K562 (cell line): ENCODE data around the gene CACNA2D2. TPM values are rescaled to one million over a fixed set of nuclear protein-coding genes. Genes with fewer than 3 reads are reported as not detected.

Experiments used
- ATAC-seq: fragments of 200-7000 bp; cut with Tn5 transposase; 3 replicates; pipeline ENCODE4 v1.9.1; 2020; ENCODE audit warnings: moderate library complexity
- BruUV-seq: library from RNA; stranded (reverse); fragments of 400-500 nt; replicated peaks from 2 replicates; lab custom pipeline; 2021; lab: Mats Ljungman, UMichigan
- CTCF ChIA-PET: fragments of 300-600 bp; formaldehyde crosslinking; extraction: SDS; loops from one replicate; lab custom pipeline; 2021; ENCODE audit warnings: low intra/inter-chr PET ratio; lab: Yijun Ruan, JAX
- POLR2A ChIA-PET: fragments of 300-600, 350-650 bp; sonication (Branson Sonifier 250); formaldehyde crosslinking; extraction: SDS; loops from one replicate; lab custom pipeline; 2021; ENCODE audit warnings: antibody characterized with exemption, inconsistent platforms; lab: Yijun Ruan, JAX
- DNase-seq, 4 experiments: peaks; one replicate each; pipeline versions ENCODE4 v3.0.0 to v3.0.0-alpha.2; 2011 to 2018; ENCODE audit warnings: low spot score in 3 of 4, mixed read lengths in 3 of 4; ENCODE audit errors: extremely low read depth in 1 of 4
- FAIRE-seq: peaks from 2 replicates; lab custom pipeline; 2011; peaks lifted over from hg19 to GRCh38; lab: Jason Lieb, UNC
- H2AFZ ChIP-seq: 2 replicates; pipeline ENCODE4 v1.6.0; 2011; ENCODE audit warnings: low read depth, low read length, control low read depth, inconsistent platforms
- H3K27ac ChIP-seq: fragments of 200-600 bp; 3 replicates; pipeline ENCODE4 v1.8.0; 2011; ENCODE audit warnings: low read depth, mild to moderate bottlenecking, control low read depth, inconsistent platforms, low read length, moderate library complexity, mixed read lengths; ENCODE audit errors: extremely low read depth
- H3K27me3 ChIP-seq, 2 experiments: fragments of 300-600 bp in 1 of 2; 2 replicates in 1 of 2; 3 replicates in 1 of 2; pipeline versions ENCODE4 v1.6.0 to v1.8.0; 2011; ENCODE audit warnings: inconsistent platforms in 2 of 2, low read length in 2 of 2, mild to moderate bottlenecking in 1 of 2, mixed read lengths in 1 of 2, moderate library complexity in 1 of 2; ENCODE audit not compliant: control insufficient read depth in 2 of 2, insufficient read depth in 2 of 2
- H3K36me3 ChIP-seq: fragments of 300-600 bp; 3 replicates; pipeline ENCODE4 v1.8.0; 2011; ENCODE audit warnings: mild to moderate bottlenecking, low read length, inconsistent platforms; ENCODE audit not compliant: control insufficient read depth, insufficient read depth
- H3K4me1 ChIP-seq, 2 experiments: fragments of 200-600 bp in 1 of 2; replicated peaks in 1 of 2; 2 replicates in 1 of 2; 3 replicates in 1 of 2; pipeline versions ENCODE4 v1.5.1 to v1.8.0; 2011; ENCODE audit warnings: inconsistent platforms in 2 of 2, low read length in 2 of 2, mild to moderate bottlenecking in 1 of 2, mixed read lengths in 1 of 2, moderate library complexity in 1 of 2; ENCODE audit not compliant: control insufficient read depth in 2 of 2, insufficient read depth in 2 of 2
- H3K4me2 ChIP-seq: 2 replicates; pipeline ENCODE4 v1.6.1; 2011; ENCODE audit warnings: low read length, control low read depth, inconsistent platforms, mixed read lengths; ENCODE audit not compliant: insufficient read depth
- H3K4me3 ChIP-seq: fragments of 200-600 bp; sonication (generic), shearing (Covaris generic); 2 replicates; pipeline ENCODE4 v1.5.1; 2016; ENCODE audit warnings: control low read depth, inconsistent platforms
- H3K79me2 ChIP-seq: fragments of 200-600 bp; 3 replicates; pipeline ENCODE4 v1.8.0; 2011; ENCODE audit warnings: low read length, inconsistent platforms; ENCODE audit not compliant: control insufficient read depth, insufficient read depth
- H3K9ac ChIP-seq, 2 experiments: 2 replicates each; pipeline versions ENCODE4 v1.6.0 to v1.6.1; 2011; ENCODE audit warnings: low read depth in 2 of 2, low read length in 2 of 2, control low read depth in 1 of 2, inconsistent platforms in 1 of 2, mild to moderate bottlenecking in 1 of 2, mixed read lengths in 1 of 2; ENCODE audit not compliant: insufficient read depth in 1 of 2
- H3K9me1 ChIP-seq: one replicate; pipeline ENCODE4 v1.6.0; 2011; ENCODE audit warnings: inconsistent platforms, mild to moderate bottlenecking, low read length, moderate library complexity; ENCODE audit not compliant: control insufficient read depth, insufficient read depth
- H3K9me3 ChIP-seq: replicated peaks from 2 replicates; pipeline ENCODE4 v1.5.1; 2011; ENCODE audit warnings: low read depth, low read length, inconsistent platforms; ENCODE audit not compliant: control insufficient read depth, insufficient read depth
- H4K20me1 ChIP-seq: replicated peaks from 2 replicates; pipeline ENCODE4 v1.6.1; 2011; ENCODE audit warnings: low read length, inconsistent platforms, mixed read lengths; ENCODE audit not compliant: control insufficient read depth, insufficient read depth
- ARNT ChIP-seq, 2 experiments: fragments of 450-650 bp; IDR thresholded peaks; 2 replicates each; pipeline ENCODE4 v1.6.1; 2016; ENCODE audit warnings: mild to moderate bottlenecking in 1 of 2
- GTF2E2 ChIP-seq: fragments of 200-800 bp; sonication (Bioruptor generic); IDR thresholded peaks from 2 replicates; pipeline ENCODE4 v1.6.1; 2016; ENCODE audit warnings: missing genetic modification characterization, missing compliant biosample characterization
- ILK ChIP-seq: fragments of 450-650 bp; IDR thresholded peaks from 2 replicates; pipeline ENCODE4 v1.6.1; 2016; ENCODE audit warnings: missing genetic modification characterization, low read depth, mild to moderate bottlenecking, missing compliant biosample characterization, moderate library complexity, borderline replicate concordance
- OTX1 ChIP-seq: fragments of 450-650 bp; formaldehyde crosslinking; IDR thresholded peaks from 2 replicates; pipeline ENCODE4 v1.4.0; 2022; ENCODE audit warnings: mild to moderate bottlenecking
- POLR3G ChIP-seq: IDR thresholded peaks from 2 replicates; pipeline ENCODE4 v1.6.1; 2011; ENCODE audit not compliant: insufficient read length, insufficient replicate concordance; ENCODE audit errors: extremely low read depth
- RNF219 ChIP-seq: fragments of 250-450 bp; sonication (Bioruptor Pico); IDR thresholded peaks from 2 replicates; pipeline ENCODE4 v1.5.0; 2022; ENCODE audit warnings: mild to moderate bottlenecking
- SIN3A ChIP-seq, 2 experiments: fragments of 150-350 bp in 1 of 2; IDR thresholded peaks; 2 replicates each; pipeline ENCODE4 v1.6.1; 2011 to 2016; ENCODE audit warnings: borderline replicate concordance in 2 of 2, low read depth in 2 of 2, low read length in 2 of 2, mild to moderate bottlenecking in 2 of 2, moderate library complexity in 2 of 2; ENCODE audit not compliant: control insufficient read depth in 1 of 2
- SP1 ChIP-seq: sonication (generic); formaldehyde crosslinking; IDR thresholded peaks from 2 replicates; pipeline ENCODE4 v1.8.1; 2022; ENCODE audit warnings: mild to moderate bottlenecking, missing genetic modification reagents
- TOE1 ChIP-seq, 2 experiments: fragments of 450-650 bp in 1 of 2; sonication (generic) in 1 of 2; formaldehyde crosslinking in 1 of 2; IDR thresholded peaks; 2 replicates each; pipeline versions ENCODE4 v1.7.1 to v1.8.0; 2016 to 2022; ENCODE audit warnings: borderline replicate concordance in 2 of 2, mild to moderate bottlenecking in 2 of 2, antibody characterized with exemption in 1 of 2, inconsistent platforms in 1 of 2, low read depth in 1 of 2, missing genetic modification reagents in 1 of 2, moderate library complexity in 1 of 2
- TSC22D4 ChIP-seq: fragments of 450-650 bp; IDR thresholded peaks from 2 replicates; pipeline ENCODE4 v1.6.1; 2016; ENCODE audit warnings: missing genetic modification characterization, missing biosample characterization, control low read depth
- ZBTB7A ChIP-seq: IDR thresholded peaks from 2 replicates; pipeline ENCODE4 v1.6.1; 2011; ENCODE audit warnings: low read depth, mild to moderate bottlenecking, low read length, moderate library complexity, borderline replicate concordance; ENCODE audit not compliant: control insufficient read depth
- ZNF184 ChIP-seq: sonication (generic); formaldehyde crosslinking; IDR thresholded peaks from 2 replicates; pipeline ENCODE4 v1.5.0; 2020; ENCODE audit warnings: missing genetic modification reagents
- ZNF253 ChIP-seq: fragments of 250-450 bp; sonication (Bioruptor Pico); conservative IDR thresholded peaks from 2 replicates; pipeline ENCODE4 v1.6.1; 2021; ENCODE audit warnings: mild to moderate bottlenecking
- ZNF584 ChIP-seq: fragments of 200-800 bp; sonication (Bioruptor generic); IDR thresholded peaks from 2 replicates; pipeline ENCODE4 v1.6.1; 2016; ENCODE audit warnings: low read depth, mild to moderate bottlenecking, missing genetic modification characterization, missing compliant biosample characterization
- WGBS: fragments of 100-300 bp; shearing (Covaris generic); methylation state at CpG from one replicate; pipeline ENCODE4 v1.1.6; 2016; ENCODE audit warnings: low coverage, mixed read lengths; ENCODE audit not compliant: insufficient coverage; ENCODE audit errors: missing lambda C conversion rate; 5-methylcytosine and 5-hydroxymethylcytosine counted together
- in situ Hi-C: fragments of 300-500 bp; cut with MboI; formaldehyde crosslinking; loops from 4 replicates; pipeline ENCODE4 v1.15.0; 2018; ENCODE audit warnings: inconsistent platforms, mixed read lengths
- intact Hi-C: fragments of 100-400 bp; cut with micrococcal nuclease; formaldehyde crosslinking; loops from 2 replicates; pipeline ENCODE4 v1.14.2; 2022
- polyA plus RNA-seq, 8 experiments: library from polyadenylated mRNA; depleted of rRNA in 4 of 8; stranded (reverse) in 5 of 8; unstranded in 3 of 8; fragments of >200 nt; fragmentation: Nextera tagmentation in 2 of 8; fragmentation: Illumina TruSeq in 1 of 8; extraction: Ambion mirVana in 2 of 8; extraction: Trizol in 1 of 8; gene quantifications; 2 replicates each; pipeline versions ENCODE4 v1.2.1 to v1.2.3, GENCODE V29; 2011 to 2014; ENCODE audit warnings: inconsistent platforms in 1 of 8, missing spikeins in 1 of 8
- total RNA-seq, 7 experiments: library from RNA; depleted of rRNA in 6 of 7; stranded (reverse); fragments of >200 nt in 6 of 7; fragmentation: Illumina TruSeq in 2 of 7; extraction: Trizol in 2 of 7; gene quantifications; 2 replicates each; pipeline versions ENCODE4 v1.2.1 to v1.2.3, GENCODE V29; 2011 to 2021; ENCODE audit warnings: low replicate concordance in 1 of 7
- TF ChIP-seq, protein P1 (sequence below): sonication (generic); formaldehyde crosslinking; IDR thresholded peaks from 2 replicates; pipeline ENCODE4 v1.8.0; 2022; ENCODE audit warnings: missing genetic modification reagents, mild to moderate bottlenecking, borderline replicate concordance
- TF ChIP-seq, protein P2 (sequence below): fragments of 450-650 bp; IDR thresholded peaks from 2 replicates; pipeline ENCODE4 v1.6.1; 2016; ENCODE audit warnings: antibody characterized with exemption

The CACNA2D2 gene
- total and polyA plus RNA-seq, 9 of the 15 experiments (the other 6 are each of a cell fraction or from before 2014, with no cell fraction given) = 0.11 to 0.58 (median 0.36) TPM; not detected in 2

- Histone ChIP-seq H3K9me3 (no peaks in the 10 kb centered on the region), H3K4me3 (no peak overlapping the region), H3K9me1 (peaks cover 4% of the 10 kb centered on the region), H4K20me1 (peaks cover 18% of the 10 kb centered on the region), H3K9ac (peak overlapping the region in 1 of 2 experiments; percentile 24; a peak in 2 of 4 replicates), H3K79me2 (peaks cover 71% of the 10 kb centered on the region), H3K4me2 (peak overlapping the region; percentile 1; the same call in 1 of the 2 replicates), H2AFZ (no peak overlapping the region), H3K36me3 (peaks cover 67% of the 10 kb centered on the region; the same call in 2 of the 3 replicates), H3K4me1 (peaks cover 24 to 32% of the 10 kb centered on the region in 2 experiments; a peak in 4 of 5 replicates), H3K27me3 (no peaks in the 10 kb centered on the region), H3K27ac (peak overlapping the region; percentile 49; the same call in 1 of the 3 replicates)
- intact Hi-C loops (no loop called here), in situ Hi-C loops (no loop called here)
- ATAC-seq (no peak), FAIRE-seq (no peak), DNase-seq (no peak)
- ChIA-PET POLR2A (interaction anchor here (0.6 to 1.7 kb wide), 5 partner anchors 15 to 99 kb away, joined by 3 to 4 read pairs (median 3); no protein-coding TSS in a partner anchor), CTCF (no interaction called here)
- 72% methylated on average over 5 of the region's 5 CpGs for WGBS
- no TSS peak for BruUV-seq
- TF ChIP-seq ZBTB7A = no peak
- TF ChIP-seq ZNF184 (CRISPR knock-in tag) = no peak
- no peak for TF ChIP-seq SP1 (CRISPR knock-in tag)
- TF ChIP-seq ZNF584 (CRISPR knock-in tag) = no peak
- no peak for TF ChIP-seq TSC22D4
- TF ChIP-seq ZNF253 (CRISPR knock-in tag) = no peak
- TF ChIP-seq GTF2E2 = no peak
- TF ChIP-seq ILK (tag) = no peak
- no peak for TF ChIP-seq ARNT (IDR thresholded peaks at IDR 0.05)
- TF ChIP-seq RNF219 (CRISPR knock-in tag) = no peak
- TF ChIP-seq, protein P1, sequence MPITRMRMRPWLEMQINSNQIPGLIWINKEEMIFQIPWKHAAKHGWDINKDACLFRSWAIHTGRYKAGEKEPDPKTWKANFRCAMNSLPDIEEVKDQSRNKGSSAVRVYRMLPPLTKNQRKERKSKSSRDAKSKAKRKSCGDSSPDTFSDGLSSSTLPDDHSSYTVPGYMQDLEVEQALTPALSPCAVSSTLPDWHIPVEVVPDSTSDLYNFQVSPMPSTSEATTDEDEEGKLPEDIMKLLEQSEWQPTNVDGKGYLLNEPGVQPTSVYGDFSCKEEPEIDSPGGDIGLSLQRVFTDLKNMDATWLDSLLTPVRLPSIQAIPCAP = no peak
- no peak for TF ChIP-seq POLR3G
- no peak for TF ChIP-seq TOE1 (IDR thresholded peaks at IDR 0.05; ENCODE audit: borderline replicate concordance)
- no peak for TF ChIP-seq TOE1 (CRISPR knock-in tag; IDR thresholded peaks at IDR 0.05; ENCODE audit: borderline replicate concordance, low read depth)
- no peak for TF ChIP-seq OTX1 (CRISPR knock-in tag)
- TF ChIP-seq SIN3A (IDR thresholded peaks at IDR 0.05; ENCODE audit: borderline replicate concordance in 2 of 2, control insufficient read depth in 1 of 2, low read depth in 2 of 2, low read length in 2 of 2) = no peak
- TF ChIP-seq, protein P2, sequence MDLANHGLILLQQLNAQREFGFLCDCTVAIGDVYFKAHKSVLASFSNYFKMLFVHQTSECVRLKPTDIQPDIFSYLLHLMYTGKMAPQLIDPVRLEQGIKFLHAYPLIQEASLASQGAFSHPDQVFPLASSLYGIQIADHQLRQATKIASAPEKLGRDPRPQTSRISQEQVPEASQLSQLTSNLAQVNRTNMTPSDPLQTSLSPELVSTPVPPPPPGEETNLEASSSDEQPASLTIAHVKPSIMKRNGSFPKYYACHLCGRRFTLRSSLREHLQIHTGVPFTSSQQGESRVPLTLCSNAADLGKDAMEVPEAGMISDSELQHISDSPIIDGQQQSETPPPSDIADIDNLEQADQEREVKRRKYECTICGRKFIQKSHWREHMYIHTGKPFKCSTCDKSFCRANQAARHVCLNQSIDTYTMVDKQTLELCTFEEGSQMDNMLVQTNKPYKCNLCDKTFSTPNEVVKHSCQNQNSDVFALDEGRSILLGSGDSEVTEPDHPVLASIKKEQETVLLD = no peak
Observed at GRCh38 chr3:50334339-50335075, 168.9 kb downstream of the CACNA2D2 start.
